CD4-positive, alpha-beta T cell treated with Interleukin-21 for 1 hour (primary cell): ENCODE results near the gene NFATC3.

Experiments used
- DNase-seq: peaks from one replicate; pipeline ENCODE4 v3.0.0-alpha.2; 2020

Gene NFATC3

DNA sequence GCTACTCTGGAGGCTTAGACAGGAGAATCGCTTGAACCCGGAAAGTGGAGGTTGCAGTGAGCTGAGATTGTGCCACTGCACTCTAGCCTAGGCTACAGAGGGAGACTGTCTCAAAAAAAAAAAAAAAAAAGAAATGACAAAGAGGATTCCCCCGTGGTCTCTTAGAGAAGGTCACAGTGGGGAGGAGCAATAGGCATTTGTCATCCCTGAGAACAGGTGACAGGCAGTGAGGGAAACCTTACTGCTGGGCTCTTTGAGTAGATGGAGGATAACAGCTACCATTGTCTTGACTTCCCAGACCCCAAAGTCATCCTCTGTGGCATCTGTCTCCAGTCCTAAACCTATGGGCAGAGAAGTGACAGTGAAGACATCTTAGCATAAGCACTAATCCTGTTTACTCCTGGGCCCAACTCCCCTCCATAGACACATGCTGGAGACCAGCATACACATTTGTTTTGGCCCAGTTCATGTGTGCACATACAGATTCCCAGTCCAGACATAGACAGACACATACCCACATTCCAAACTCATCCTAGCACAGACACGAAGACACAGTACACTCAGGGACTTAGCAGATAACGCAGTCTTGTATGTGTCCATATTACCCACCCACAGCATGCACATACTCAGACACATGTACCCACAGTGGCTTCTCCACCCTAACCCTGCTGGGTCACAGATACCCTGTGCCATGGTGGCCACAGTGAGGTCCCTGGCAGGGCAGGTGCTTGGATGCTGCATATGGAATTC, 148.1 kb downstream of the NFATC3 start:
- DNase-seq = no peak

GRCh38 chr16:68233835-68234187, 148.6 kb downstream of the NFATC3 start:
- DNase-seq = no peak

- no peak for DNase-seq
Measured at GRCh38 chr16:68234188-68235107, 149.3 kb downstream of the NFATC3 start.

GRCh38 chr16:68235108-68235886, 150.1 kb downstream of the NFATC3 start:
- no peak for DNase-seq

DNA sequence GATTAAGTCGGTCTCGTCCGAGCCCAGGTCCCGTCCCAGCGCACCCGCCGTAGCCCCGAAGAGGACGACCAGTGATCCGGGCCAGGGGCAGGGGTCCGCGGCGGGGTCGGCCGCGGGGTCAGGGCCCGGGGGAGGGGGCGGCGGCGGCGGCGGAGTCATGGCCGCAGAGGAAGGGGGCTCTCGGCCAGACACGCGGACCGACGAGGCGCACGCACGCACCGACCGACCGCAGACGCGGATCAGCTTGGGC, 150.6 kb downstream of the NFATC3 start, which contains the start of gene ESRP2:
ESRP2 (minus strand) TSS at position 241 of the 250 bp plus-strand sequence; CDS start at position 159, 82 bp downstream.
- DNase-seq = no peak

- DNase-seq = peak; percentile 59
Measured at GRCh38 chr16:68236137-68236825, 151.1 kb downstream of the NFATC3 start.

DNA sequence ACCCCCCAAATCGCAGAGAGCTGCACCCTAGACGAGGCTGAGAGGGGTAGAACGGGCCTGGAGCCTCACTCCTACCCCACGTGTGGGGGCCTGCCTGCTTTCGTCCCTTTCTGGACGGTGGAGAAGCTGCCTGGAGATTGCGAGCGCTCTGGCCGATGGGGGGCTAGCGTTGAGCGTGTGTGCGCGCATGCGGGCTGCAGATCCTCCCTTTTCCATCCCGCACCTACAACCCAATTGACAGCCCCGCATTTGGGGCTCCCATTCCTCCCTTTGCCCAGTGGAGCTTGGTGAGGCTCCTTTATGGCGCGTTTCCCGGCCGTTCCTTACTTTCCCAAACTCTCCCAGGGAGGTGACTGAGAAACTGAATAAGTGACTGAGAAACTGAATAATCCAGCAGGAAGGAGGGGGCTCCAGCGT, 151.7 kb downstream of the NFATC3 start:
- no peak for DNase-seq

- peak; percentile 93 for DNase-seq
Measured at GRCh38 chr16:68237243-68238028, 152.3 kb downstream of the NFATC3 start.

DNA sequence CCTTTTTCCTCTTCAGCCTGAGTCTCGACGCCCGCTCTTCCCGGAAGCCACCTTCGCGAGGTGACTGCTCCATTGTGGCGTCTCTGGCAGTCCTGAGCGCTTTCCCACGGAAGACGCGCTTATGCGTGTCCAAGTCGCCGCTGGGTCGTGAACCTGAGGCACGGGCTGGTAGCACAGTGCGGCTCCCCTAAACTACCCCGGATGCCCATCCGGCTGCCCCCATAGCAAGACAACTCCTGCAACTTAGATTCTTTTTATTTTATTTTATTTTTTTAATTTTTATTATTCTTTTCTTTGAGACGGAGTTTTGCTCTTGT, 152.8 kb downstream of the NFATC3 start:
- DNase-seq = no peak

GRCh38 chr16:68242085-68242484, 156.9 kb downstream of the NFATC3 start:
- DNase-seq = no peak

GRCh38 chr16:68242926-68243858, 158.0 kb downstream of the NFATC3 start:
- no peak for DNase-seq

GRCh38 chr16:68244481-68244902, 159.3 kb downstream of the NFATC3 start:
- DNase-seq = no peak

DNA sequence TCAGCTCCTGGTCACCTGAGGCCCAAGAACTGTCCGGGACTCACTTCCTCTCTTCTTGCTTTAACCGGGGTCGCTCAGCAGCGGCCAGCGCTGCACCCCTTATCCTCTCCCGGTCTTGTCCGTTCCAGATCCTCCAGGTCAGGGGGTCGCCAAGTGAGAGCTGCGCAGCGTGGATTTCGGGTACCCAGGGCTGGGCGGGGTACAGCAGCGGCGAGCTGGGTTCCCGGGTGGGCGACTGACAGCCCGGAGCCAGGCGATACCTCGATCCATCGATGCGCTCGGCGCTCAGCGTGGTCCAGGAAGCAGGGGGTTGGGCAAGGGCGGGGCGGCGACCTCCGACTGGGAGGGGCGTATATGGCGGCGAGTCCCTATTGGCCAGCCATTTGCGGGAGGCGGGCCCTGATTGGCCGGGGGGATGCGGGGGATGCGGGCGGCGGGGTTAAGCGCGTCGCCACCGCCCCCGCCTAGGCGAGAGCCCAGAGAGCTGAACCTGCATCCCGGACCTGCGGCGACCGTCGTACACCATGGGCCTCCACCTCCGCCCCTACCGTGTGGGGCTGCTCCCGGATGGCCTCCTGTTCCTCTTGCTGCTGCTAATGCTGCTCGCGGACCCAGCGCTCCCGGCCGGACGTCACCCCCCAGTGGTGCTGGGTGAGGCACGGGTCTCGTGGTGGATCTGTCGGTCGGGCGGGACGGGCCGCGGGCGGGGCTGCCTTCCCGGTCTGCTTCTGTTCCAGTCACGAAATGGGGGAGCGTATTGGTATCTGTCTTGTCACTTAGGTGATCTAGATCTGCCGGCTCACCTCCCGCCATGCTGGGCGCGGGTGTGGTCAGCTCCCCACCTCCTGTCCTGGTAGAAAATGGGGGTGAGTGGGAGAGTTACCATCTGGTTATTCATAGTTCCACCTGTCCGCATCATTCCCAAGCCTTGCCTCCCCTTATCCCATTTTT, 160.0 kb downstream of the NFATC3 start, which contains the start of gene PLA2G15:
PLA2G15 (plus strand) TSS at position 471 of the 951 bp plus-strand sequence; CDS start at position 525, 54 bp downstream.
- DNase-seq = peak; percentile 98

GRCh38 chr16:68246121-68246520, 161.0 kb downstream of the NFATC3 start:
- no peak for DNase-seq

- no peak for DNase-seq
Measured at GRCh38 chr16:68246666-68247065, 161.5 kb downstream of the NFATC3 start.

DNA sequence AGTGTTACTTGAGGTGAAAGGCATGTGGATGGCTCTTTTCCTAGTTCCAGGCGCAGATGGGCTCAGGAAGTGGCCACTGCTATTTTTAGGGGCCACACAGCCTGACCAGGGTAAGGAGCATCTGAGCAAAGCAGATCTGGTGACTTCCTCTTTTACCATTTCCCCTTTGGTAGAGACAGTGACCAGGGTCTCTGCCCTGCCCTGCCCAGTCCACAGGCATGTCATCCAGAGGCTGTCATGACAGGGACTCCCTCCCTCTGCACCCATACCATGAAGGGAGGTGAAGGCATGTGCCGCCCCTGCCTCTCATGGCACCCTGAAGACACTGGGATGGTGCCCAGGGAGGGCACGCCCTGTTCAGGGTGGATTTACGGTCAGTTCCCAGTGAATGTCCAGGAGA, 162.2 kb downstream of the NFATC3 start:
- no peak for DNase-seq

DNA sequence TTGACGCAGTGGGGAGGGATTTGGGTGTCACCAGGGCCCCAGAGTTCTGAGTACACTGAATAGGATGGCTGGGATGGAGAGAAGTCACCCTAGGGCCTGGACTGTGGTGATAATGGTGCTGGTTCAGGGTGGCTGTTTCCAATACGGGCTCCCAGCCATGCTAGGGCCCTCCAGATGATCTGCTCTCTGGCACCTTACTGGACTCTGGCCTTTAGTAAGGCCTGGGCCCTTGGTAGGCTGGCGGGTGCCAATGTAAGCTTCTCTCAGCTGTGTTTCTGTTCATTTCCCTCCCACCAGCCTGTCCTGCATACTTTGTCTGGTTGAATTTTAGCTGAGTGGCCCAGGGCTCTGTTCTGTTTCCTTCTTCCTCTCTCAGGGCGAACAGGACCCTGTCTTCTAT, 162.8 kb downstream of the NFATC3 start:
- DNase-seq = no peak

DNA sequence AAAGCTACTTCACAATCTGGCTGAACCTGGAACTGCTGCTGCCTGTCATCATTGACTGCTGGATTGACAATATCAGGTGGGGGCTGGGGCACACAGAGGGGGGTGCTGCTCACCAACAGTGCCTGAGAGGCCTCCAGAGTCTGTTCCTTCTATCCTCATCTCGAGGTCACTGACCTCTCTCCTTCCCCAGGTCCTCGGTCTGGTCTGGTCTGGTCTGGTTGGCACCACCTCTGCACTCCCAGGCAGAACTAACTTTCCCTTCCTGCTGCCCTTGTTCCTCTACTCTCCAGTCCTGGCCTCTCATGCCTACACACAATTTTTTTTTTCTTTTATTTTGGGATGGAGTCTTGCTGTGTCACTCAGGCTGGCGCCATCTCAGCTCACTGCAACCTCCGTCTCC, 164.2 kb downstream of the NFATC3 start:
- DNase-seq = no peak

- DNase-seq = no peak
Measured at GRCh38 chr16:68250951-68251350, 165.8 kb downstream of the NFATC3 start.

GRCh38 chr16:68251832-68252231, 166.7 kb downstream of the NFATC3 start:
- DNase-seq = no peak
